OCI-LY3 (cell line): Measurements from ENCODE around the gene PYGM.

Experiments used
- H2AFZ ChIP-seq: fragments of 200-600, 300-600 bp; shearing (Covaris generic); 2 replicates; pipeline ENCODE4 v1.6.0; 2014; ENCODE audit warnings: antibody characterized with exemption, low read depth, low read length
- H3K27ac ChIP-seq: fragments of 200-600, 300-600 bp; sonication (generic); 2 replicates; pipeline ENCODE4 v1.5.1; 2014; ENCODE audit warnings: mild to moderate bottlenecking, low read length, moderate library complexity, mixed read lengths
- H3K27me3 ChIP-seq: fragments of 200-600, 300-600 bp; sonication (generic); 2 replicates; pipeline ENCODE4 v1.6.1; 2014; ENCODE audit warnings: low read depth, low read length, mixed read lengths
- H3K36me3 ChIP-seq: fragments of 200-600, 300-600 bp; sonication (generic); replicated peaks from 2 replicates; pipeline ENCODE3; 2014; ENCODE audit warnings: low read depth, low read length, mixed read lengths
- H3K4me1 ChIP-seq: fragments of 300-600, 200-600 bp; sonication (generic); 2 replicates; pipeline ENCODE4 v1.6.1; 2014; ENCODE audit warnings: low read length, mixed read lengths
- H3K4me2 ChIP-seq: fragments of 200-600, 300-600 bp; sonication (generic); 2 replicates; pipeline ENCODE4 v1.6.1; 2014; ENCODE audit warnings: low read length, mixed read lengths
- H3K4me3 ChIP-seq: fragments of 300-600, 200-600 bp; sonication (generic); 2 replicates; pipeline ENCODE4 v1.5.1; 2014; ENCODE audit warnings: antibody characterized with exemption, mild to moderate bottlenecking, low read length, moderate library complexity
- H3K79me2 ChIP-seq: fragments of 300-600, 200-600 bp; shearing (Covaris generic); 2 replicates; pipeline ENCODE4 v1.6.1; 2014; ENCODE audit warnings: mild to moderate bottlenecking, low read length, mixed read lengths
- H3K9ac ChIP-seq: fragments of 300-600, 200-600 bp; shearing (Covaris generic); 2 replicates; pipeline ENCODE4 v1.6.0; 2014; ENCODE audit warnings: mild to moderate bottlenecking, low read length, moderate library complexity
- H3K9me3 ChIP-seq: fragments of 200-600, 300-600 bp; shearing (Covaris generic); 2 replicates; pipeline ENCODE4 v1.6.1; 2014; ENCODE audit warnings: low read length, mixed read lengths; ENCODE audit not compliant: insufficient read depth
- H4K20me1 ChIP-seq: fragments of 200-600, 300-600 bp; sonication (generic); 2 replicates; pipeline ENCODE4 v1.6.1; 2016; ENCODE audit warnings: low read length, mixed read lengths; ENCODE audit not compliant: insufficient read depth
- EZH2phosphoT487 ChIP-seq: fragments of 200-600 bp; shearing (Covaris generic); IDR thresholded peaks from 2 replicates; pipeline ENCODE4 v1.6.1; 2018; ENCODE audit warnings: antibody characterized with exemption, mixed run types, low read depth
- TF ChIP-seq, protein P1 (sequence below): fragments of 200-600, 300-600 bp; sonication (generic); IDR thresholded peaks from 2 replicates; pipeline ENCODE4 v1.5.1; 2014; ENCODE audit warnings: antibody characterized with exemption, low read length, low read depth

The PYGM gene

DNA sequence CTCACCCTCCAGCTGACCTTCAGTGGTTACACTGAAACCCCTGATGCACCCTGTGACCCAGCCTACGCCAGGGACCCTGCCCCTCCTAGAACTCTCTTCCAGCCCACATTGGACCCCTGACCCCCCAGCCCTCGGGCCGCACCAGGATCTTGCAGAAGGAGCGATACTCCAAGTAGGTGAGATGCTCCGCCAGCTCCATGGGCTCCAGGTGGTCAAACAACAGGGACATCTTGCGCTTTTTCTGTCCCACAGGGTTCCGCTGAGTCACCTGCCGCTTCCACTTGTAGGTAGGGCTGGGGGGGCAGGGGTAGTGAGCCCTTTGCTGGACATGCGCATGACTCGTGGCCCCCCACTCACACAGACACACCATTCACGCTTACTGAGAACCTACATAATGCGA, 19.9 kb downstream of the PYGM start:
- Histone ChIP-seq H4K20me1 (no peaks in the 10 kb centered on the region), H3K36me3 (no peaks in the 10 kb centered on the region)

DNA sequence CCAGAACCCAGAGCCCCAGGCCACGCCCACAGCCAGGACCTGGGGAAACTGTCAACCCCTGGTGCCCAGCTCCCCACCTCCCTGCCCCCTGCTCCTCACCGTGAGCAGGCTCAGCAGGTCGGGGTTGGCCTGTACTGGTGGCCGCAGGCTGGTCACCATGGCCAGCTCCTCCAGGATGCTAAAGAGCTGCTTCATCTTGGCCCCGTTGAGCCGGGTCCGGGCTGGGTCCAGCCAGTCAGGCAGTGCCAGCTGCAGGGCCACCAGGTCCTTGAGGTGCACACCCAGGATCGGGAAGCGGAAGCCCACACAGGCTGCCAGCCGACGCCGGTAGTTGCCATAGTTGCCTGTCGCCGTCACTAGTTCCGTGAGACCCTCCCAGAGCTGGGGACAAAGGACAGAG, 23.1 kb downstream of the PYGM start:
- no peak overlapping the region for H3K4me3 ChIP-seq
- H3K27ac ChIP-seq = no peak overlapping the region
- no peaks in the 10 kb centered on the region for H3K9me3 ChIP-seq
- no peaks in the 10 kb centered on the region for H3K36me3 ChIP-seq
- H3K79me2 ChIP-seq = no peaks in the 10 kb centered on the region
- no peaks in the 10 kb centered on the region for H4K20me1 ChIP-seq
- H3K4me2 ChIP-seq = no peak overlapping the region
- no peaks in the 10 kb centered on the region for H3K27me3 ChIP-seq
- no peak overlapping the region for H3K9ac ChIP-seq
- H2AFZ ChIP-seq = no peak overlapping the region
- no peak for TF ChIP-seq EZH2phosphoT487
- TF ChIP-seq, protein P1, sequence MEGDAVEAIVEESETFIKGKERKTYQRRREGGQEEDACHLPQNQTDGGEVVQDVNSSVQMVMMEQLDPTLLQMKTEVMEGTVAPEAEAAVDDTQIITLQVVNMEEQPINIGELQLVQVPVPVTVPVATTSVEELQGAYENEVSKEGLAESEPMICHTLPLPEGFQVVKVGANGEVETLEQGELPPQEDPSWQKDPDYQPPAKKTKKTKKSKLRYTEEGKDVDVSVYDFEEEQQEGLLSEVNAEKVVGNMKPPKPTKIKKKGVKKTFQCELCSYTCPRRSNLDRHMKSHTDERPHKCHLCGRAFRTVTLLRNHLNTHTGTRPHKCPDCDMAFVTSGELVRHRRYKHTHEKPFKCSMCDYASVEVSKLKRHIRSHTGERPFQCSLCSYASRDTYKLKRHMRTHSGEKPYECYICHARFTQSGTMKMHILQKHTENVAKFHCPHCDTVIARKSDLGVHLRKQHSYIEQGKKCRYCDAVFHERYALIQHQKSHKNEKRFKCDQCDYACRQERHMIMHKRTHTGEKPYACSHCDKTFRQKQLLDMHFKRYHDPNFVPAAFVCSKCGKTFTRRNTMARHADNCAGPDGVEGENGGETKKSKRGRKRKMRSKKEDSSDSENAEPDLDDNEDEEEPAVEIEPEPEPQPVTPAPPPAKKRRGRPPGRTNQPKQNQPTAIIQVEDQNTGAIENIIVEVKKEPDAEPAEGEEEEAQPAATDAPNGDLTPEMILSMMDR = no peak
- H3K4me1 ChIP-seq = peaks cover 34% of the 10 kb centered on the region

More for the DNA sequence above, 19.9 kb downstream of the PYGM start:
- Histone ChIP-seq H3K9me3 (no peaks in the 10 kb centered on the region), H3K4me3 (no peak overlapping the region), H3K9ac (no peak overlapping the region), H3K27ac (no peak overlapping the region), H3K4me1 (peaks cover 31% of the 10 kb centered on the region), H3K27me3 (no peaks in the 10 kb centered on the region), H3K4me2 (no peak overlapping the region), H3K79me2 (no peaks in the 10 kb centered on the region), H2AFZ (no peak overlapping the region)
- no peak for TF ChIP-seq EZH2phosphoT487
- TF ChIP-seq, protein P1 = no peak

DNA sequence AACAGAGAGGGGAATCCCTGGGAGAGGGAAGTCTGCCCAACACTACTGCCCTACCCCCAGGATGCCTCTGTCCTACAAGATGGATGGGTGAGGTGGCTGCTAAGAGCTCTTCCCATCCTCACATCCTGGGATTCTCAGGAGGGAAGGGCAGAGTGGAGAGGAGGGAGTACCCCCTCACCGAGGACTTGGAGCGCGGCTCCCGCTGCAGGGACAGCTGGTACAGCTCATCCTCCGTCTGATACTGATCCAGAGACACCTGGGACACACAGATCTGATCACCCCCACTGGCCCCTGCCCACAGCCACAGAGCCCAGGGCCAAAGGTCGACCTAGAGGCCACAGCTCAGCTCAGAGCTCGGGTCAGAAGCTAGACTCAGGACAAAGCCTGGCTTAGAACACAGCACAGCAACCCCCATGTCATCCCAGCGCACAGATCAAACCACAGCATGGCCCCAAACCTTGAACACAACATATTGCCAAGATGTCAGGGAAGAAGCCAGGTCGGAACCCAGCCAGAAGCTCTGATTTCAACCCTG, 24.0 kb downstream of the PYGM start:
- Histone ChIP-seq H3K4me2 (peak overlapping the region; percentile 62), H3K27me3 (no peaks in the 10 kb centered on the region), H3K27ac (0 out of 2 replicates have a peak overlapping the region, but pooled peaks have one; percentile 11), H3K4me1 (peaks cover 33% of the 10 kb centered on the region), H3K4me3 (peak overlapping the region; percentile 30; the same call in 1 of the 2 replicates), H3K36me3 (no peaks in the 10 kb centered on the region), H3K9me3 (no peaks in the 10 kb centered on the region), H3K79me2 (no peaks in the 10 kb centered on the region), H2AFZ (no peak overlapping the region), H3K9ac (peak overlapping the region; percentile 32; the same call in 1 of the 2 replicates), H4K20me1 (no peaks in the 10 kb centered on the region)
- TF ChIP-seq, protein P1 = no peak
- TF ChIP-seq EZH2phosphoT487 = no peak

DNA sequence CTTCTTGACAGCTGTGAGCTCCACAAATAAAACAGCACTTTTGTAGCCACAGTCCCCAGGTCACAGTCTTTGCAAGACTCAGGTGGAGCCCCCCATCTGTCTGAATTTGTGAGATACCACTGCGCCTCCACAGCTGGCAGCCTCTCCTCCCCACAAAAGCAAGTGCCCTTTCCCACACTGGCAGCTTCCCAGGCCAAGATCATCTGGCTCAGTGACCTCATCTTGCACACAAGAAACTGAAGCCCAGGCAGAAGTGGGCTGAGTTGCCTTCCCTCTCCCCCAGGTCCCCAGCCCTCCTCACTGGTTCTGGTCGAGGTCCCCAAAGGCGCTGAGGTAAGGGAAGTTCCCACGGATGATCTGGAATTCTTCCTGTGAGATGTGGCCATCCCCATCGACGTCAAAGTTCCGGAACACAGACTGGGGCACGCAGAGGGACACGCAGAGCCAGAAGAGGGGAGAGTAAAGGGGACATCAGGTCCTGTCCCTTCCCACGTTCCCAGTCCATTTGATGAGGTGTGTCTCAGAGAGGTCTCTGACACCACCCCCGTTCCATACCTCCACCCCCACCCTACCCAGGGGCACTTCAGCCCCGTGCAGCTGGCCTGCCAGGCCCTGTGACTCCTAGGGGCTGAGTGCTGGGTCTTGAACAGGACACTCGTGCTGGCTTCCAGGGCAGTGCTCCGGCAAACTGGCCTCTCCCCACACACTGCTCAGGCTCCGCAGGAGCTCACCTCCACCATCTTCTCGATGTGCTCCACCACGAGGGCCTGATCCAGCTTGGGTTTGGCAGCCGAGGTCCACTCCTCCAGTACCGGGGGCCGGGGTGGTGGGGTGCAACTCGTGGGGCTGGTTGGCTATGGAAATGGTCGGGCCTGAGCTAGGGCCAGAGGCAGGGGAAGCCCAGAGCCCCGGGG, 24.7 kb downstream of the PYGM start:
- Histone ChIP-seq H3K27ac (peak overlapping the region; percentile 11; the same call in 1 of the 2 replicates), H3K27me3 (no peaks in the 10 kb centered on the region), H3K4me3 (peak overlapping the region; percentile 30; the same call in 1 of the 2 replicates), H3K9ac (peak overlapping the region; percentile 32; the same call in 1 of the 2 replicates), H4K20me1 (no peaks in the 10 kb centered on the region), H3K4me2 (peak overlapping the region; percentile 62), H3K4me1 (peaks cover 33% of the 10 kb centered on the region), H3K36me3 (no peaks in the 10 kb centered on the region), H2AFZ (no peak overlapping the region), H3K9me3 (no peaks in the 10 kb centered on the region), H3K79me2 (no peaks in the 10 kb centered on the region)
- TF ChIP-seq, protein P1 = no peak
- no peak for TF ChIP-seq EZH2phosphoT487
